DND-41 (cell line): ENCODE results near the gene DBX1.

ENCODE experiments used
- CTCF ChIP-seq: IDR thresholded peaks from 2 replicates; pipeline ENCODE4 v1.5.1; 2012; ENCODE audit warnings: borderline replicate concordance, low read length, moderate library complexity, mild to moderate bottlenecking; ENCODE audit not compliant: poor library complexity, severe bottlenecking; ENCODE audit errors: extremely low read depth
- EZH2 ChIP-seq: IDR thresholded peaks from 3 replicates; pipeline ENCODE4 v1.6.1; 2012; ENCODE audit warnings: borderline replicate concordance, low read depth, mild to moderate bottlenecking, moderate library complexity, low read length, inconsistent platforms; ENCODE audit not compliant: severe bottlenecking

- TF ChIP-seq CTCF (no peak), EZH2 (no peak)
Measured at GRCh38 chr11:20109731-20110445, 50.4 kb downstream of the DBX1 start.
